Activated T-cell treated with anti-CD3 and anti-CD28 coated beads for 1 hour (primary cell): ENCODE results near the gene DHDDS.
"Not testable (repeated sequence)": the region's sequence is repeated elsewhere in the genome, so short reads cannot be mapped to it uniquely, and the experiment has no call there.

Experiments
- DNase-seq: peaks from one replicate; pipeline ENCODE4 v3.0.0-alpha.2; 2020; ENCODE audit warnings: low read depth

The DHDDS gene

DNA sequence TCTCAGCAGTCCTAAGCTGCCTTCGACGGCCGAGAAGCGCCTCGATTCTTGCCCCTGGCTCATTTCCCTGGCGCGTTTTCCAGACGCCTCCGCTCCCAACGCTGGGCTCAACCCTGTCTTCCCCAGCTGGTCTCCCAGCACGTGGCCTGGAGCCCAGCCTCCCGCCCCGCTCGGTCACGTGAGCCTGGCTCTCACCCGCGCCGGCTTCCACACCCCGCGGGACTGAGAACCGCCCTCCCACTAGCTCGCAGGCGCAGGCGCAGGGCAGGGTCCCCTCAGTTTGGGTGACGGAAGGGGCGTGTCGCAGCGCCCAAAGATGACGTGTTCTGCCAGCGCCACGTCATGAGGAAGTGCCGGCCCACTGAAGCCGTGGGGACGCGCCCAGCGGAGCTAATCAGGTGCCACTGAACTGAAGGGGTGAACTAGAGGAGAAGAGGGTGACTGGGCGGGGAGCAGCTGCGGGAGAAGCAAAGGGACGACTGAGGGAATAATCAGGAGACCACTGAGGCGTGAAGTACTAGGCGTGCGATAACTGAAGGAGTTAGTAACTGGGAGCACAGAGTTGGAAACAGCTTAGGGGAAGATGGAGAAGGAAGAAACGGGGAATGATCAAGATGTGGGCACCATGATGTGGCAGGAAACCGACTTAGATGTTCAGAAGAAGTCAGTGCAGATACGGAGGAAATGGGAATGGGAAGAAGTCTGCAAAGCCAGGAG lies at the start of gene DHDDS:
TSS of gene DHDDS (plus strand) at position 343 of the 717 bp plus-strand sequence. CDS start 625 bp downstream, outside the sequence.
- DNase-seq = peak; percentile 97

GRCh38 chr1:26384076-26384475 lies 48.0 kb upstream of the DHDDS start:
- no peak for DNase-seq

GRCh38 chr1:26385063-26385462 lies 47.1 kb upstream of the DHDDS start:
- DNase-seq = not testable (repeated sequence)

GRCh38 chr1:26387447-26387846 lies 44.7 kb upstream of the DHDDS start:
- DNase-seq = no peak

GRCh38 chr1:26388791-26389445 lies 43.2 kb upstream of the DHDDS start:
- DNase-seq = no peak

DNA sequence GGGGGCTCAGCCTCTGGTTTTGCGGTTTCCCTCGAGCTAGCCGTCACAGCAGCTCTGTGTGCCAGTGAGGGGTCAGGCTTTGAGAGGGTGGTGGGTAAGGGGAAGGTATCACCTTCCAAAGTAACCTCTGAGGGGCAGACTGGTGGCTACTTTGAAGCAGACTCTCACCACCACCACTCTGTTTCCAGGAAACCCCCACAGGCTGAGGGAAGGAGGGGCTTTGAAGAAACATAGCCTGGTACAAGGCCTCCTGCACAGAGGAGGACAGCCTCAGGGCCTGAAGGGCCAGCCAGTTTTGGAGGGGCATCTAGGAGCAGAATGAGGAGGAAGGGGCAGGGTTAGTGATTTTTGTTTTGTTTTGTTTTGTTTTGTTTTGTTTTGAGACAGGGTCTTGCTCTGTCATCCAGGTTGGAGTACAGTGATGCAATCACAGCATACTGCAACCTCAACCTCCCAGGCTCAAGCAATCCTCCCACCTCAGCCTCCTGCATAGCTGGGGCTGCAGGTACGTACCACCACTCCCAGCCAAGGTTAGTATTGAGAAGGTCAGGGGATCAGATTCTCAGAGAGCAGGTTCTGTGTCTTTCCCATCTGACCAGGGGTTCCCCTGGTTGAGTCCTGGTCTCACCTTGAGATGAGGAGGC lies 42.4 kb upstream of the DHDDS start:
- no peak for DNase-seq

GRCh38 chr1:26391450-26391849 lies 40.7 kb upstream of the DHDDS start:
- DNase-seq = no peak

DNA sequence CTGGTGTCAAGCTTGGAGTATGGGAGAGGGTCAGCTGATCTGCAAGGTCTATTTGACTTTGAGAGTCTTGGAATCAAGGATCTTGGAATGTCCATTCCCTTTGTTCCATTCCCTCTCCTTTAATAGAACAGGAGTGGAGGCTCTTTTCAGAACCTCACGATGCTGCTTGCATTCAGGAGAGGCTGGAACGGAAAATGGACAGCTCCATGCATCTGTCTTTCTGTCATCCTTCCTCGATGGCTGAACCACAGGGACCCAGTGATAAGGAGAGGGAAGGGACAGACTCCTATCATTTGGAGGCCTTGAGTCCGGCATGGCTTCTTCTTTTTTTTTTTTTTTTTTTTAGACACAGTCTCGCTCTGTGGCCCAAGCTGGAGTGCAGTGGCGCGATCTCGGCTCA lies 36.4 kb upstream of the DHDDS start:
- no peak for DNase-seq

DNA sequence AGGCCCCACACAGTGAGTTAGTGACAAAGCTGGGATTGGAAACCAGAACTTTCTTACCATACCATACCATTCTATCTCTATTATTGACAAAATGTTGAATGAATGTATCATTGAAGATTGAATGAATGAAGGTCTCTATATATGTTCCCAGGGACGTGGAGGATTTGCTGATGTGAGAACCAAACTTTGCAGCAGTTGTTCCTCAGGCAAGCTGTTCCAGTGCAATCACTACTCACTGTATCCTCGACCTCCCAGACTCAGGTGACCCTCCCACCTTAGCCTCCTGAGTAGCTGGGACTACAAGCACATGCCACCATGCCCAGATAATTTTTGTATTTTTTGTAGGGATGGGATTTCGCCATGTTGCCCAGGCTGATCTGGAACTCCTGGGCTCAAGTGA lies 33.1 kb upstream of the DHDDS start:
- no peak for DNase-seq

DNA sequence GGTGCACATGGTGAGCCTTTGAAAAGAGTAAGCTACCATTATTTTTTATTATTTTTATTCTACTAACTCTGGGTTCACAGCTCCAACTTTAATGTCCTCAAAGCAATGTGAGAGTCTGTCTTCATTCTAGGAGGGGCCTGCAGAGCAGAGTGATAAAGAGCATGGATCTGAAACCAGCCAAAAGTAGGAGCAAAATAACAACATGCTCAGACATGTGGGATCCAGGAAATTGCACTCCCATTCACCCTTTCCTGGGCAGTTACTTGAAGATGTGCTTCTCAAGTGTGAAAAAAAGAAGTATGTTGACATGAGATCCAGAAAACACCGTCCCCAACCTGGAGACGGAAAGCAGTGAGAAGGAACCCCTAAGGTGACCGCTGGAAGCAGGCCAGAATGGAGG lies 30.2 kb upstream of the DHDDS start:
- no peak for DNase-seq

- DNase-seq = no peak
Measured at GRCh38 chr1:26403656-26404055, 28.5 kb upstream of the DHDDS start.

DNA sequence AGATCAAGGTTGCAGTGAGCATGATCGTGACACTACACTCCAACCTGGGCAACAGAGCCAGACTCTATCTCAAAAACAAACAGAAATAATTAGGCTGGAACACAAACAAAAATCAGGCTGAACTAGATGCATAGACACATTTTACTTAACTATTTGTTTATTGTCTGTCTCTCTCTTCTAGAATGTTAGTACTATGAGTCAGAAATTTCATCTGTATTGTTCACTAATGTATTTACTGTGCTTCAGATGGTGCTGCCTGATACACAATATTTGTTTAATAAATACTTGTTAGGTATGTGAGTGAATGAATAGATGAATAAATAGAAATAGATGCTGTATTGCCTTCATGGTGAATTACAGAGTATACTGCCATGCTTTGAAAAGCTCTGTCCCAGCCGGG lies 27.5 kb upstream of the DHDDS start:
- DNase-seq = no peak

DNA sequence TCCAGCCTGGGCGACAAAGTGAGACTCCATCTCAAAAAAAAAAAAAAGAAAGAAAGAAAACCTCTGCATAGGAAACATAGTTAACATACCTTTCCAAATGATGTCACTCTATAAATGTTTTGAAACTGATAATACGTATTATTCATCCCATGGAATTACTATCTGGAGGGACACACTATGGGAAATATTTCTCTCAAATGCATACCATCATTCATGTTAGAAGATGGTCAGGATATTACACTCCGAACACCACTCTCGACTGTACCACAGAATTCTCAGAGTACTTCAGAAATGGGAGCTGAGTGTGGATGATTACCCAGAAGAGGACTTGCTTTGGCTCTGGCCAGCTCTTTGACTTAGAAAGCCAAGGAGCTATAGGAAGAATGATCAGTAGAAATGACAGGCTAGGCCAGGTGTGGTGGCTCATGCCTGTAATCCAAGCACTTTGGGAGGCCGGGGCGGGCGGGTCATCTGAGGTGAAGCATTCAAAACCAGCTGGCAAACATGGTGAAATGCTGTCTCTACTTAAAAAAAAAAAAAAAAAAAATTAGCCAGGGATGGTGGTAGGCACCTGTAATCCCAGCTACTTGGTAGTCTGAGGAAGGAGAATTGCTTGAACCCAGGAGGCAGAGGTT lies 26.7 kb upstream of the DHDDS start:
- no peak for DNase-seq

GRCh38 chr1:26408604-26409003 lies 23.5 kb upstream of the DHDDS start:
- DNase-seq = peak; percentile 76

DNA sequence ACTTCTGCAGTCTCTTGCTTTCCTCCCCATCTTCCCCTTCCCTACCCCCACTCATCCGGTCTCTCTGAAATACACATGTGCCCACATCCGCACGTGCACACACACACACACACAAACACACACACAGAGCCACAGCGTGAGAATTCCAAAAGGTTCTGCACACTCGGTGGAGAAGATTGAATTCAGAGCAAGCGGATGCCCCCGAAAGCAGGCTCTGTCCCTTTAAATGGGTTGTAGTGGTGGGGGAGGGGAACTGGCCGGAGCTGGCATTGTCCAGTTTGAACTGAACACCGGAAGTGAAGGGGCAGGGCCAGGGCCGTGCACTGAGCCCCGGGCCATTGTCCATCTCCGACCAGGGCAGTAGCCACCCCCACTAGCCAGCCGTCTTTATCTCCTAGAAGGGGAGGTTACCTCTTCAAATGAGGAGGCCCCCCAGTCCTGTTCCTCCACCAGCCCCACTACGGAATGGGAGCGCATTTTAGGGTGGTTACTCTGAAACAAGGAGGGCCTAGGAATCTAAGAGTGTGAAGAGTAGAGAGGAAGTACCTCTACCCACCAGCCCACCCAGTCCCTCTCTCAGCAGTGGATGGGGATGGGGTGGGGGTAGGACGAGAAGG lies 22.8 kb upstream of the DHDDS start:
- no peak for DNase-seq

DNA sequence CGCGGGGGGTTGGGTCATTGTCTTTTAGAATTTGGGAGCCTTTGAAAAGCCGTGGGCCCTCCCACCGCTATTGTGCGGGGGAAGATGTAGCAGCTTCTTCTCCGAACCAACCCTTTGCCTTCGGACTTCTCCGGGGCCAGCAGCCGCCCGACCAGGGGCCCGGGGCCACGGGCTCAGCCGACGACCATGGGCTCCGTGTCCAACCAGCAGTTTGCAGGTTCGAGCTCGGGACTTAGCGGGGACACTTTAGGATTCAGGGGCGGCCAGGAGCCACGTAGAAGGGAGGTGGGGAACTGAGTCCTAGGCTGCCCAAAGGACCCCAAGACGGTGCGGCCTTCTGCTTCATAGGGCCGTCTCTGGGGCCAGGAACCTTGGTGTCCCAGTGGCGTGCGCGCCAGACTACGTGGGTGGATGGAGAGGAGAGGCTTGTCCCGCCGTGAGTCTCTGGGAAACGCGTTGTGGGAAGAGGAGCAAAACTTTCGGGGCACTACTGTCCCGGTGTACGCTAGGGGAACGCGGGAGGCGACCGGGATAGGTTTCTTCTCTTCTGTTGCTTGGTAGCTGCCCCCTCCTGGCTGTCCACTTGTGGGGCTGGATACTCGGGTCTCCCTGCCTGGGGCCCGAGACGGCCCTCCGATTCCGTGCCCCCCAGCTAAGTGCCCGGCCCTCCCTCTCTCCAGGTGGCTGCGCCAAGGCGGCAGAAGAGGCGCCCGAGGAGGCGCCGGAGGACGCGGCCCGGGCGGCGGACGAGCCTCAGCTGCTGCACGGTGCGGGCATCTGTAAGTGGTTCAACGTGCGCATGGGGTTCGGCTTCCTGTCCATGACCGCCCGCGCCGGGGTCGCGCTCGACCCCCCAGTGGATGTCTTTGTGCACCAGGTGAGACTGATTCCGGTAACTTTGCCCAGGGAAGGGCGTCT lies 21.2 kb upstream of the DHDDS start, which contains the start of gene LIN28A:
TSS of gene LIN28A (plus strand) at position 112 of the 918 bp plus-strand sequence. CDS start at position 187, 75 bp downstream.
- DNase-seq = no peak

DNA sequence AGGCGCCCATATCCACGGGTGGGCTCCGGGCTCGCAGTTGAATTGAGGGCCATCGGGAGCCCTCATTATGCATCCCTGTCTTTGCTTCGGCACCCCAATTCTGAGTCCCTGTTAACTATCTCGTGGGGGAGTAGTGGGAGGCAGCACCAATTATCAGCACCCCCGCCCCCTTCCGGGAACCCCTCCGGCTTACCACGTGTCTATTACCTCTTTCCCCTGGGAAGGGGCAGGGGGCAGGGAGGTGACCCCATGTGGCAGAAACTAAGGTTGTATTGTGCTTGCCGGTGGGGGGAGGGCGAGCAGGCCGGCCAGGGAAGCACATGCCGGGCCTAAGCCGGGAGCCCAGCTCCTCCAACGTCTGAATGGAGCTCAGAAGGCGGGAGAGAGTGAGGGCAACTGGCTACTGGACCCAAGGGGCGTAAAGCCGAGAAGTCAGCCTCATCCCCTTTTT lies 20.5 kb upstream of the DHDDS start:
- DNase-seq = no peak

DNA sequence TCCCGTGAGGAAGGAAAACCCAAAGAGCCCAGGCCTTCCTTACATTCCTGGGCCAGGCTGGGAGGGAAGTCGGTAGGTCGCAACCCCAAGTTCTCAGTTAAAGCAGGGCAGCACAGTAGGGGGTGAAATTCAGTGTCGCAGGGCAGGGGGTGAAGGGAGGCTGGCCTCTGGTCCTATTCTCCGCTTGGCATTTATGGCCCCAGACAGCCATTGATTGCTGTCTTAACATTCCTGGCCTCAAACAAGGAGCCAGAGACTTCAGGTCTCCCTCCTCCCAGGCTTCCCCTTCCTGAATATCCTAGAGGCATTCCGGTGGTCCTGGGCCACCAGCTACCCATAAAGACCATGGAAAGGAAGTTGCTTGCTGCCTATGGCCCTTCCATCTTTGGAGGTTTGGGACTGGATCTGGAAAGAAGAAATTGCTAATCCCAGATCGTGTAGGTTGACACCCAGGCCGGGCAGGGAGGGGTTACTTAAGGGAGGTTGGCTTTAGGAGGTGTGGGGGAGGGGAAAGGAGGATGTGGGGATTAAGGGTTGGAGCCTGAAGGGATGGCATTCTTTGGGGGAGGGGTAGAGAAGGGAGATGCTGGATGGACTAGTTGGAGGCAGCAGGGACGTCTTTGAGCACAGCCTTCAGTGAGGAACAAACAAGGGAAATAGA lies 19.8 kb upstream of the DHDDS start:
- no peak for DNase-seq

- DNase-seq = no peak
Measured at GRCh38 chr1:26413031-26413430, 19.1 kb upstream of the DHDDS start.

- peak; percentile 86 for DNase-seq
Measured at GRCh38 chr1:26417111-26417759, 14.9 kb upstream of the DHDDS start.
